ENCODE results near the gene IL22.

IL22 gene

GRCh38 chr12:68263366-68263765 is 10.0 kb upstream of the IL22 start:
- DNase-seq = no peak

GRCh38 chr12:68261896-68262295 is 8.5 kb upstream of the IL22 start:
- DNase-seq = no peak

GRCh38 chr12:68260153-68260552 is 6.7 kb upstream of the IL22 start:
- no peak for DNase-seq

GRCh38 chr12:68259318-68259940 is 6.0 kb upstream of the IL22 start:
- DNase-seq = no peak

GRCh38 chr12:68252077-68252476 is 1.3 kb downstream of the IL22 start:
- DNase-seq = no peak

- DNase-seq = no peak
Observed at GRCh38 chr12:68250454-68250853, 3.0 kb downstream of the IL22 start.

- no peak for DNase-seq
Observed at GRCh38 chr12:68247785-68248184, 5.6 kb downstream of the IL22 start.

- no peak for DNase-seq
Observed at GRCh38 chr12:68246350-68246749, 7.1 kb downstream of the IL22 start.

- DNase-seq = no peak
Observed at GRCh38 chr12:68245180-68246021, 8.0 kb downstream of the IL22 start.

- DNase-seq = no peak
Observed at GRCh38 chr12:68242777-68243176, 10.6 kb downstream of the IL22 start.

GRCh38 chr12:68240975-68241374 is 12.4 kb downstream of the IL22 start:
- no peak for DNase-seq

- no peak for DNase-seq
Observed at GRCh38 chr12:68240079-68240478, 13.3 kb downstream of the IL22 start.

- no peak for DNase-seq
Observed at GRCh38 chr12:68239309-68239982, 14.0 kb downstream of the IL22 start.

- DNase-seq = no peak
Observed at GRCh38 chr12:68237619-68238018, 15.8 kb downstream of the IL22 start.

GRCh38 chr12:68237078-68237477 is 16.3 kb downstream of the IL22 start:
- no peak for DNase-seq

GRCh38 chr12:68236421-68237059 is 16.9 kb downstream of the IL22 start:
- no peak for DNase-seq

GRCh38 chr12:68235576-68235975 is 17.8 kb downstream of the IL22 start:
- DNase-seq = no peak

- DNase-seq = no peak
Observed at GRCh38 chr12:68234140-68234539, 19.3 kb downstream of the IL22 start.

- no peak for DNase-seq
Observed at GRCh38 chr12:68233498-68233897, 19.9 kb downstream of the IL22 start.

GRCh38 chr12:68231691-68232090 is 21.7 kb downstream of the IL22 start:
- no peak for DNase-seq

- no peak for DNase-seq
Observed at GRCh38 chr12:68231229-68231628, 22.2 kb downstream of the IL22 start.

- no peak for DNase-seq
Observed at GRCh38 chr12:68229956-68230355, 23.4 kb downstream of the IL22 start.

GRCh38 chr12:68227356-68227755 is 26.0 kb downstream of the IL22 start:
- DNase-seq = no peak
